HG03060 (cell line): ENCODE results near the gene ZNF3.

Experiments
- ATAC-seq: cut with Tn5 transposase; IDR thresholded peaks from one replicate; pipeline ENCODE4 v1.9.1; 2021; ENCODE audit warnings: low read depth, moderate number of reproducible peaks; ENCODE audit not compliant: unreplicated experiment

The ZNF3 gene

GRCh38 chr7:100061518-100062193 is 19.9 kb downstream of the ZNF3 start:
- no peak for ATAC-seq

- ATAC-seq: no peak
Measured at GRCh38 chr7:100059251-100059739, 22.2 kb downstream of the ZNF3 start.

- ATAC-seq: no peak
Measured at GRCh38 chr7:100057006-100057405, 24.5 kb downstream of the ZNF3 start.

- no peak for ATAC-seq
Measured at GRCh38 chr7:100053215-100053614, 28.3 kb downstream of the ZNF3 start.

- ATAC-seq: no peak
Measured at GRCh38 chr7:100051611-100052010, 29.9 kb downstream of the ZNF3 start.

- ATAC-seq: no peak
Measured at GRCh38 chr7:100049441-100050291, 31.9 kb downstream of the ZNF3 start, which contains the start of gene ZSCAN21. TSS of gene ZSCAN21 (plus strand) at chr7:100049774. CDS start at chr7:100057007, 7,233 bp downstream.

- ATAC-seq: no peak
Measured at GRCh38 chr7:100048680-100049079, 32.8 kb downstream of the ZNF3 start.

- ATAC-seq: no peak
Measured at GRCh38 chr7:100044718-100045117, 36.8 kb downstream of the ZNF3 start.

GRCh38 chr7:100040575-100040974 is 40.9 kb downstream of the ZNF3 start:
- no peak for ATAC-seq

- ATAC-seq: no peak
Measured at GRCh38 chr7:100038326-100038725, 43.2 kb downstream of the ZNF3 start.

GRCh38 chr7:100035876-100036275 is 45.6 kb downstream of the ZNF3 start:
- ATAC-seq: no peak

- no peak for ATAC-seq
Measured at GRCh38 chr7:100034871-100035510, 46.5 kb downstream of the ZNF3 start.

GRCh38 chr7:100033526-100033925 is 48.0 kb downstream of the ZNF3 start:
- ATAC-seq: no peak

GRCh38 chr7:100029596-100029995 is 51.9 kb downstream of the ZNF3 start:
- ATAC-seq: no peak

- no peak for ATAC-seq
Measured at GRCh38 chr7:100027197-100027596, 54.3 kb downstream of the ZNF3 start.

GRCh38 chr7:100024020-100024619 is 57.4 kb downstream of the ZNF3 start:
- no peak for ATAC-seq

- no peak for ATAC-seq
Measured at GRCh38 chr7:100023526-100023925, 58.0 kb downstream of the ZNF3 start.

- ATAC-seq: no peak
Measured at GRCh38 chr7:100022621-100023020, 58.9 kb downstream of the ZNF3 start.

GRCh38 chr7:100021297-100021696 is 60.2 kb downstream of the ZNF3 start:
- no peak for ATAC-seq
